Fibroblast of peridontal ligament (primary cell): ENCODE data around the gene ZAP70.
A peak's percentile ranks its signal among the peaks of the same experiment; 100 is the strongest.

Experiments
- DNase-seq: peaks from one replicate; pipeline ENCODE4 v3.0.0-alpha.2; 2010; ENCODE audit errors: extremely low read depth

ZAP70 gene

DNA sequence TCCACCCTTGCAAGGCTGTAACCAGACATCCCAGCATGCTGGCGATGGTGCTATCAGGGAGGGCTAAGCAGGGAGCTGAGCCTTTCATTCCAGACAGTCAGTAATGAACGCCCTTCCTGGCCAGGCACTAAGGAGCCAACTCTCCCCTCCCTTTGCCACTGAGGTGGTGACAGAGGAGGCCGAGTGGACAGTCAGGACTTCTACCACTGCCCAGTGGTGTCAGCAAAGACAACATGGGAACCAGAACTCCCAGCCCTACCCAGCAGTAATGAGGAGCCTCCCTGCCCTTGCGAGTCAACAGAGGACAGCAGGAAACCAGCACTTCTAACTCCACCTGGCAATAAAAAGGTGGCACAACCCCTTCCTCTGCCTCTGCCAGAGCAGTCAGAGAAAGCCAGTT lies 68.6 kb downstream of the ZAP70 start:
- DNase-seq, result no peak

DNA sequence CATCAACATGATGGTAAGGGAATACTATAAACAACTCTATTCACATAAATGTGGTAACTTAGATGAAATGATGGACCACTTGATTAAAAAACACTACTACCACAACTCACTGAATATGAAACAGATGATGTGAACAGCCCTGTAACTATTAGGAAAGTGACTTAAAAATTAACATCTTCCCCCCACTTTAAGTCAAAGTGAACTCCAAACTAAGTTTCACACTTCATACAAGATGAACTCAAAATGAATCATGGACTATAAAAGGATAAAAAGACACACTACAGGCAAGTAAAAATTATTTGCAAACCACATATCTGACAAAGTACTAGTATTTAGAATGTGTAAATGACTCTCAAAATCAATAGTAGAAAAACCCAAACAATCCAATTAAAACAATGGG lies 71.6 kb downstream of the ZAP70 start:
- no peak for DNase-seq

DNA sequence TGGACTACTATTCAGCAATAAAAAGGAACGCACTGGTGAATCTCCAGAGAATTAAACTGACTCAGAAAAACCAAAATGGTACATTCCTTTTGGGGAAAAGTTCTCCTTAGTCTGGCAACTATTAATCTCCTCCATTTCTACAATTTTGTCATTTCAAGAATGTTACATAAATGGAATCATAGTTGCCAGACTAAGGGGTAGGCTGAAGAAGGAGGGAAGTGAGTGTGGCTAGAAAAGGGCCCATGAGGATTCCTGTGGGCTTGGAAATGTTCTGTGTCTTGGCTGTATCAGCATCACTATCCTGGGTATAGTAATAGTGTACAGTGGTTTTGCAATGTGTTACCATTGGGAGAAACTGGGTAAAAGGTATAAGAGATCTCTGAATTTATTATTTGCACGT lies 72.4 kb downstream of the ZAP70 start:
- DNase-seq, result peak; percentile 26

DNA sequence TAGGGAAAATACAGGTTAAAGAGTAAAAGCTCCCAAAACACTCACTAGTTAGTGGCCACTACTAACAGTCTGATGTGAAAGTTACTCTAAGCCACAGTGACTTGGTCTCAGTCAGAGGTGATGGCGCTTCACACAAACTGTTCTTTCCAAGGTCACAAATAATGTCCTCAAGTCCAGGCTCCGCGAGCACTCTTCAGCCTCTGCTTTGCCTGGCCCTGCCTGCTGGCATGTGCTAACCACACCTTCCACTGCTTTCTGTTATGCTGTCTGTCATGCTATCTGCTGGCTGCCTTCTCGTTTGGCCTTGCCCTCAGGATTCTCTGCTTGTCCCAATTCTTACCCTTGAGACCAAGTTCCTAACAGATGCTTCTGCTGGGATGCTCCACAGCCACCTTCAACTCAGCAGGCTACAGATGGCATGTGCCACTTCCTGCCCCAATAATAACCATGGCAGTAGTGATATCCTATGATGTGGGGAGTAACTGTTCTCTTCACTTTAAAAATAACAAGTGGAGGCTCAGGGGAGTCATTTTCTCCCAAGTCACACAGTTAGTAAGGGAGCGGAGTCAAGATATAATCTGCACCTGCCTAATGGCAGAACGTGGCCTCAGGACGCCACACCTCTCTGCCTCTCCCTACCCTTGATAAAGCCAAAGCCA lies 75.7 kb downstream of the ZAP70 start:
- no peak for DNase-seq
